ENCODE data around the gene NPL.

The NPL gene

GRCh38 chr1:182829285-182829932, 39.8 kb downstream of the NPL start:
- no peak for ATAC-seq
- DNase-seq (ENCODE audit: low spot score in 2 of 2), result no peak
- H3K36me3 Mint-ChIP-seq, result no peaks in the 10 kb centered on the region
- no peaks in the 10 kb centered on the region for H3K9me3 Mint-ChIP-seq
- no peak overlapping the region for H3K4me3 Mint-ChIP-seq
- H3K27ac Mint-ChIP-seq, result no peak overlapping the region
- no peaks in the 10 kb centered on the region for H3K4me1 Mint-ChIP-seq

GRCh38 chr1:182833271-182833670, 43.7 kb downstream of the NPL start:
- Mint-ChIP-seq H3K27ac (no peak overlapping the region), H3K36me3 (peaks cover 4% of the 10 kb centered on the region), H3K4me3 (no peak overlapping the region), H3K4me1 (no peaks in the 10 kb centered on the region), H3K9me3 (no peaks in the 10 kb centered on the region)
- ATAC-seq (no peak), DNase-seq (ENCODE audit: low spot score in 2 of 2) (no peak)

- DNase-seq (ENCODE audit: low spot score in 2 of 2) (no peak), ATAC-seq (no peak)
- Mint-ChIP-seq H3K27ac (no peak overlapping the region), H3K36me3 (peaks cover 11% of the 10 kb centered on the region), H3K4me3 (no peak overlapping the region), H3K9me3 (no peaks in the 10 kb centered on the region), H3K4me1 (peaks cover 7% of the 10 kb centered on the region)
These were observed 44.8 kb downstream of the NPL start for GRCh38 chr1:182834326-182834725.

- DNase-seq (ENCODE audit: low spot score in 2 of 2), result no peak
- peaks cover 26% of the 10 kb centered on the region for H3K36me3 Mint-ChIP-seq
- H3K4me3 Mint-ChIP-seq, result no peak overlapping the region
- no peaks in the 10 kb centered on the region for H3K9me3 Mint-ChIP-seq
- ATAC-seq, result no peak
- H3K27ac Mint-ChIP-seq, result no peak overlapping the region
- H3K4me1 Mint-ChIP-seq, result peaks cover 19% of the 10 kb centered on the region
These were observed 46.2 kb downstream of the NPL start for GRCh38 chr1:182835806-182836205.

GRCh38 chr1:182839209-182840066, 49.9 kb downstream of the NPL start, which contains the start of gene DHX9:
DHX9 (plus strand) TSS chr1:182839347; CDS start chr1:182842567, 3,220 bp downstream.
- peaks cover 42% of the 10 kb centered on the region for H3K4me1 Mint-ChIP-seq
- peaks cover 62% of the 10 kb centered on the region for H3K36me3 Mint-ChIP-seq
- H3K27ac Mint-ChIP-seq, result peak within 1 kb of the TSS; percentile 92
- ATAC-seq (peak; percentile 90), DNase-seq (ENCODE audit: low spot score in 2 of 2) (peak; percentile 99 to 100)
- H3K4me3 Mint-ChIP-seq, result peak within 1 kb of the TSS; percentile 94
- no peaks in the 10 kb centered on the region for H3K9me3 Mint-ChIP-seq

GRCh38 chr1:182841368-182841988, 51.9 kb downstream of the NPL start:
- Mint-ChIP-seq H3K36me3 (peaks cover 83% of the 10 kb centered on the region), H3K27ac (peak overlapping the region; percentile 92), H3K4me3 (peak overlapping the region; percentile 94), H3K9me3 (no peaks in the 10 kb centered on the region), H3K4me1 (peaks cover 62% of the 10 kb centered on the region)
- DNase-seq (ENCODE audit: low spot score in 2 of 2), result no peak
- no peak for ATAC-seq

GRCh38 chr1:182842265-182842664, 52.7 kb downstream of the NPL start:
- Mint-ChIP-seq H3K9me3 (no peaks in the 10 kb centered on the region), H3K4me3 (peak overlapping the region; percentile 94), H3K36me3 (peaks cover 91% of the 10 kb centered on the region), H3K27ac (peak overlapping the region; percentile 92), H3K4me1 (peaks cover 70% of the 10 kb centered on the region)
- ATAC-seq (no peak), DNase-seq (ENCODE audit: low spot score in 2 of 2) (no peak)

- H3K9me3 Mint-ChIP-seq, result no peaks in the 10 kb centered on the region
- H3K27ac Mint-ChIP-seq, result peak overlapping the region; percentile 74
- DNase-seq (ENCODE audit: low spot score in 2 of 2) (no peak), ATAC-seq (peak; percentile 49)
- H3K36me3 Mint-ChIP-seq, result peaks cover 100% of the 10 kb centered on the region
- H3K4me1 Mint-ChIP-seq, result peaks cover 80% of the 10 kb centered on the region
- H3K4me3 Mint-ChIP-seq, result peak overlapping the region; percentile 17
These were observed 55.8 kb downstream of the NPL start for GRCh38 chr1:182845379-182845778.

GRCh38 chr1:182845894-182846293, 56.3 kb downstream of the NPL start:
- no peak for ATAC-seq
- H3K27ac Mint-ChIP-seq, result no peak overlapping the region

GRCh38 chr1:182847105-182847504, 57.5 kb downstream of the NPL start:
- H3K36me3 Mint-ChIP-seq, result peaks cover 100% of the 10 kb centered on the region
- peaks cover 70% of the 10 kb centered on the region for H3K4me1 Mint-ChIP-seq
- ATAC-seq, result no peak
- no peak overlapping the region for H3K4me3 Mint-ChIP-seq
- no peaks in the 10 kb centered on the region for H3K9me3 Mint-ChIP-seq
- DNase-seq (ENCODE audit: low spot score in 2 of 2), result no peak
- peak overlapping the region; percentile 24 for H3K27ac Mint-ChIP-seq

More at GRCh38 chr1:182845894-182846293, 56.3 kb downstream of the NPL start:
- no peak for DNase-seq (ENCODE audit: low spot score in 2 of 2)
- no peak overlapping the region for H3K4me3 Mint-ChIP-seq
- H3K36me3 Mint-ChIP-seq, result peaks cover 100% of the 10 kb centered on the region
- H3K9me3 Mint-ChIP-seq, result no peaks in the 10 kb centered on the region
- H3K4me1 Mint-ChIP-seq, result peaks cover 78% of the 10 kb centered on the region

- no peak for ATAC-seq
- Mint-ChIP-seq H3K27ac (peak overlapping the region; percentile 65), H3K36me3 (peaks cover 100% of the 10 kb centered on the region), H3K9me3 (no peaks in the 10 kb centered on the region), H3K4me3 (no peak overlapping the region), H3K4me1 (peaks cover 63% of the 10 kb centered on the region)
- no peak for DNase-seq (ENCODE audit: low spot score in 2 of 2)
These were observed 59.2 kb downstream of the NPL start for GRCh38 chr1:182848736-182849135.

GRCh38 chr1:182850319-182850718, 60.7 kb downstream of the NPL start:
- peaks cover 100% of the 10 kb centered on the region for H3K36me3 Mint-ChIP-seq
- no peak overlapping the region for H3K4me3 Mint-ChIP-seq
- no peak for ATAC-seq
- peaks cover 47% of the 10 kb centered on the region for H3K4me1 Mint-ChIP-seq
- no peaks in the 10 kb centered on the region for H3K9me3 Mint-ChIP-seq
- DNase-seq (ENCODE audit: low spot score in 2 of 2), result no peak
- peak overlapping the region; percentile 56 for H3K27ac Mint-ChIP-seq

GRCh38 chr1:182851825-182852224, 62.3 kb downstream of the NPL start:
- no peaks in the 10 kb centered on the region for H3K9me3 Mint-ChIP-seq
- DNase-seq (ENCODE audit: low spot score in 2 of 2) (no peak), ATAC-seq (peak; percentile 48)
- peaks cover 32% of the 10 kb centered on the region for H3K4me1 Mint-ChIP-seq
- no peak overlapping the region for H3K4me3 Mint-ChIP-seq
- peaks cover 100% of the 10 kb centered on the region for H3K36me3 Mint-ChIP-seq
- no peak overlapping the region for H3K27ac Mint-ChIP-seq

- DNase-seq (ENCODE audit: low spot score in 2 of 2), result no peak
- no peak overlapping the region for H3K27ac Mint-ChIP-seq
- ATAC-seq, result no peak
- H3K9me3 Mint-ChIP-seq, result no peaks in the 10 kb centered on the region
- H3K4me3 Mint-ChIP-seq, result no peak overlapping the region
- H3K4me1 Mint-ChIP-seq, result no peaks in the 10 kb centered on the region
- peaks cover 100% of the 10 kb centered on the region for H3K36me3 Mint-ChIP-seq
These were observed 66.3 kb downstream of the NPL start for GRCh38 chr1:182855911-182856310.

GRCh38 chr1:182857212-182857611, 67.6 kb downstream of the NPL start:
- Mint-ChIP-seq H3K4me3 (no peak overlapping the region), H3K9me3 (no peaks in the 10 kb centered on the region), H3K36me3 (peaks cover 100% of the 10 kb centered on the region), H3K27ac (no peak overlapping the region), H3K4me1 (peaks cover 7% of the 10 kb centered on the region)
- ATAC-seq (no peak), DNase-seq (ENCODE audit: low spot score in 2 of 2) (no peak)
